Omental fat pad (tissue), 4 donors: ENCODE results near the gene CDKN1A. TPM values are rescaled to one million over a fixed set of nuclear protein-coding genes. Genes with fewer than 3 reads are reported as not detected.
A peak's percentile ranks its signal among the peaks of the same experiment; 100 is the strongest.

Experiments used
- ATAC-seq: fragments of 150-250 bp; one replicate; pipeline ENCODE4 v1.9.1; 2016; ENCODE audit warnings: mild to moderate bottlenecking, moderate library complexity; ENCODE audit not compliant: low FRiP score
- DNase-seq: peaks from one replicate; pipeline ENCODE4 v3.0.0-alpha.2; 2019; ENCODE audit warnings: low spot score
- CTCF ChIP-seq, 3 donors: fragments of 450-650 bp; IDR thresholded peaks; one replicate each; pipeline ENCODE4 v1.5.1; 2016 to 2017; ENCODE audit warnings: antibody characterized with exemption in 3 of 3, mild to moderate bottlenecking in 3 of 3, moderate library complexity in 2 of 3
- total RNA-seq, 4 donors: library from RNA; depleted of rRNA; stranded (reverse); fragments of >200 nt; gene quantifications; one replicate each; pipeline ENCODE4 v1.1.0, GENCODE V29; 2016

CDKN1A gene
- total RNA-seq, 4 donors from 2014 or later = 126 to 611 (median 261) TPM

DNA sequence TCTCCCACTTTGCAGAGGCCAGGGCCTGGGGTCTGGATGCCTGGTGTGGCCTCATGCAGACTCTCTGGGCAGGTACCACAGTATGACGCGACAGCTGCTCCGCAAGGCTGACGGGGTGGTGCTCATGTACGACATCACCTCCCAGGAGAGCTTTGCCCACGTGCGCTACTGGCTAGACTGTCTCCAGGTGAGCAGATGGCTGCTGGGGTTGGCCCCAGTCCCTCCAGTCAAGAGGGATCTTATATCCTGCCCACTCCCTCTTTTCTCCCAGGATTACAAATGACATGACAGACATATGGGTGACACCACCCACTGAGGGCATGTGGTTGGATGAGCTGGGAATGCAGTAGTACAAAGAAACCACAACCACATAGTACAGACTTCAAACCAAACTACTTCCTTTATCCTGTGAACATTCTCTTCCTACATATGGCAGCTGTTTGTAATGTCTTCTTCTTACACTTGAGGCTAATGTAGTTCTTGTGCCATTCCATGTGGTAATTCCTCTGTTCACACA, 49.0 kb downstream of the CDKN1A start:
- DNase-seq = no peak
- no peak for TF ChIP-seq CTCF (IDR thresholded peaks at IDR 0.05)
- ATAC-seq = no peak

DNA sequence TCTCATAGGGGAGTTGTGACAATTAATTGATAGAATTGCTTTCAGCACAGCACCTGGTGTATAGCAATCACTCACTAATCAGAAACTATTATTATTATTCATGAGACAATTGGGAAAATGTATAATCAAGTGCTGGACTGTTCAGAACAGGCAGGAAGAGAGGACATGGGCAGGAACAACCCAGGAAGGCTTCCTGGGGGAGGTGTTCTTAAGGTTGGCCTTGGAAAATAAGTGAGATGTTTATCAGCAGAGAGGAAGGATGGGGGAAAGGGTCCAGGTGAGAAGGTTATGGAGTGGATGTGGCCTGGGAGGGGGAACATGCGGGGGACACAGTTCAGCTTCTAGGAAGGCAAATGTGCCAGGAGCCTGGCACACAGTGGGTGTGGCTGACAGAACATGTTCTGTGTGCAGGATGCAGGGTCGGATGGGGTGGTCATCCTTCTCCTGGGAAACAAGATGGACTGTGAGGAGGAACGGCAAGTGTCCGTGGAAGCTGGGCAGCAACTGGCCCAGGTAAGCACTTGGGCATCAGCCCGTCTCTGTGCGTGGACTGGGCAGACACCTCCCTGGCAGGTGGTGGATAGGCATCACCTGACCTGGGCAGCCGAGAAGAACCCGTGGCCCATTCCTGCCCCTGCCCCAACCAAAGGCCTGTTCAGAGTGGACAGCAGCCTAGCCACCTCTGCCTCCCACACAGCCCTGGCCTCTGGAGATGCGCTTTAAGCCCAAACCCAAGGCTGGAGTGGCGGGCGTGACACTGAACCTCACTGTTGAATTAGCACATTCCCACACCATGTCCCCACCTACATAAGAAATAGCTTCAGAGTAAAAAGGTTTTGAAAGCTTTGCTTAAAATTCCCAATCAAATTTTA, 50.0 kb downstream of the CDKN1A start:
- DNase-seq (no peak), ATAC-seq (no peak)
- TF ChIP-seq CTCF (IDR thresholded peaks at IDR 0.05) = no peak

- TF ChIP-seq CTCF (IDR thresholded peaks at IDR 0.05) = no peak
- ATAC-seq = peak; percentile 65
These were observed 50.6 kb downstream of the CDKN1A start for GRCh38 chr6:36729161-36729524.

GRCh38 chr6:36730424-36731380, 52.2 kb downstream of the CDKN1A start:
- DNase-seq = no peak
- TF ChIP-seq CTCF (IDR thresholded peaks at IDR 0.05) = no peak

More at GRCh38 chr6:36729161-36729524, 50.6 kb downstream of the CDKN1A start:
- DNase-seq = no peak

DNA sequence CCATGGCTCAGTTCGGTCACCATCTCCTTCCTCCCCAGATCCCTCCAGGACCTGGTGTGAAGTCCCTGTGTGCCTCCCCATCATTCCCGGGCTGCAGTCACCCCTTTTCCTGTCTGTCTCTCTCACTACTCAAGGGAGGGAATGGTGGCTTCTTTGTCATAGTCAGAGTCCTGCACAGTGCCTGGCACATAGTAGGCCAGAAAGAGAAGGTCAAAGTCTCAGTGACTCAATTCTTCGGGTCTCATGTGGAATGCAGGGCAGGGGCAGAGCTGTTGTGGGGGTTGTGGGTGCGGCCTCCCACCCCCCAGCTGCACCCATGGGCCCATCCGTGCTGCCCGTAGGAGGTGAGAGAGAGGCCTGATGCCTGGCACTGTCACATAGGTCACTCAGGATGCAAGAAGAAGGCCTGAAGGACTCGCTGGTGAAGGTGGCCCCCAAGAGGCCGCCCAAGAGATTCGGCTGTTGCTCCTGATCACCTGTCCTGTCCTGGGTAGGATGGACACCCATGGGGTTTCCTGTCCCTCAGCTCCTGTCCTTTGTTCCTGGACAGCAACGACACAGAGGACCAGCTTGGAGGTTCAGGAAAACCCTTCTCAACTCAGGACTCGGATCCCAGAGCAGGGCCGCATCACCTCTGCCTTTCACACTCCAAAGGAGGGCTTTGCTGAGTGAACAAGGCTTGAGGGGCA, 53.3 kb downstream of the CDKN1A start:
- DNase-seq (no peak), ATAC-seq (no peak)
- TF ChIP-seq CTCF (IDR thresholded peaks at IDR 0.05) = no peak

More at GRCh38 chr6:36730424-36731380, 52.2 kb downstream of the CDKN1A start:
- no peak for ATAC-seq

DNA sequence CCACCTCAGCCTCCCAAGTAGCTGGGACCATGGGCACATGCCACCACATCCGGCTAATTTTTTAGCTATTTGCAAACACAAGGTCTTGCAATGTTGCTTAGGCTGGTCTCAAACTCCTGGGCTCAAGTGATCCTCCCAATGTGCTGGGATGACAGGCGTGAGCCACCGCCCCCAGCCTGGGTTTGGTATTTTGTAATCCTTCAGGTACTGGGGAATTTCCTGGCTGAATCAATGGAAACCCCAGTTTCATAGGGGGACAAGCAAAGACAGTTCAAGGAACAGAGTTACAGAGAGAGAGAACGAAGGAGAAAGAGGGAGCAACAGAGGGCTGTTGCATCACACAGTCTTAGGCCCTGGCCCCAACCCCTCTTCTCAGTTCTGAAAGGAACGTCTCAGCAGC, 54.8 kb downstream of the CDKN1A start:
- TF ChIP-seq CTCF (IDR thresholded peaks at IDR 0.05) = no peak
- no peak for ATAC-seq
- no peak for DNase-seq
